Neural cell (in vitro differentiated cells): ENCODE results near the gene IL24. TPM values are rescaled to one million over a fixed set of nuclear protein-coding genes. Genes with fewer than 3 reads are reported as not detected.

ENCODE experiments used
- H2AFZ ChIP-seq: fragments of 200-600, 300-800 bp; sonication (generic), shearing (Covaris generic); 2 replicates; pipeline ENCODE4 v1.6.0; 2014; ENCODE audit warnings: low read depth, mild to moderate bottlenecking, antibody characterized with exemption, low read length, moderate library complexity
- H3F3A ChIP-seq: fragments of 200-600 bp; shearing (Covaris generic); 2 replicates; pipeline ENCODE4 v1.6.1; 2016; ENCODE audit warnings: mild to moderate bottlenecking, moderate library complexity, mixed read lengths, antibody characterized with exemption, low read length; ENCODE audit not compliant: insufficient read depth, poor library complexity, severe bottlenecking
- H3K27ac ChIP-seq: fragments of 200-600, 300-800 bp; sonication (generic), shearing (Covaris generic); 2 replicates; pipeline ENCODE4 v1.5.1; 2014; ENCODE audit warnings: mild to moderate bottlenecking, low read length, moderate library complexity
- H3K27me3 ChIP-seq: fragments of 300-800, 200-600 bp; sonication (generic), shearing (Covaris generic); 2 replicates; pipeline ENCODE4 v1.6.0; 2014; ENCODE audit warnings: mild to moderate bottlenecking, low read depth, low read length, moderate library complexity; ENCODE audit not compliant: insufficient read depth
- H3K36me3 ChIP-seq: fragments of 300-800, 200-600 bp; sonication (generic), shearing (Covaris generic); 2 replicates; pipeline ENCODE4 v1.5.1; 2014; ENCODE audit warnings: mild to moderate bottlenecking, antibody characterized with exemption, low read length, moderate library complexity; ENCODE audit not compliant: insufficient read depth
- H3K4me2 ChIP-seq: fragments of 300-800, 200-600 bp; sonication (generic), shearing (Covaris generic); 2 replicates; pipeline ENCODE4 v1.6.0; 2014; ENCODE audit warnings: mild to moderate bottlenecking, low read length
- H3K4me3 ChIP-seq: fragments of 300-800, 200-600 bp; sonication (generic), shearing (Covaris generic); 2 replicates; pipeline ENCODE4 v1.5.1; 2014; ENCODE audit warnings: mild to moderate bottlenecking, low read length, moderate library complexity
- H3K79me2 ChIP-seq: fragments of 200-600 bp; shearing (Covaris generic); replicated peaks from 2 replicates; pipeline ENCODE4 v1.6.0; 2014; ENCODE audit warnings: mild to moderate bottlenecking, low read length, moderate library complexity; ENCODE audit not compliant: insufficient read depth
- H3K9ac ChIP-seq: fragments of 300-800, 200-600 bp; sonication (generic), shearing (Covaris generic); 2 replicates; pipeline ENCODE4 v1.6.1; 2016; ENCODE audit warnings: mild to moderate bottlenecking, low read length, mixed read lengths
- H3K9me2 ChIP-seq: fragments of 200-600 bp; shearing (Covaris generic); 2 replicates; pipeline ENCODE4 v1.6.1; 2016; ENCODE audit warnings: mild to moderate bottlenecking, low read length, mixed read lengths; ENCODE audit not compliant: insufficient read depth
- H3K9me3 ChIP-seq: fragments of 200-600, 300-800 bp; sonication (generic), shearing (Covaris generic); 2 replicates; pipeline ENCODE4 v1.6.1; 2016; ENCODE audit warnings: mild to moderate bottlenecking, mixed run types, low read length, moderate library complexity, mixed read lengths
- H4K20me1 ChIP-seq: fragments of 200-600 bp; shearing (Covaris generic); 2 replicates; pipeline ENCODE4 v1.6.1; 2016; ENCODE audit warnings: mild to moderate bottlenecking, mixed run types; ENCODE audit not compliant: insufficient read depth
- CTCF ChIP-seq: fragments of 450-650 bp; IDR thresholded peaks from 2 replicates; pipeline ENCODE4 v1.5.1; 2014; ENCODE audit warnings: antibody characterized with exemption, mild to moderate bottlenecking, moderate library complexity; ENCODE audit not compliant: poor library complexity, severe bottlenecking
- EP300 ChIP-seq: fragments of 450-650 bp; conservative IDR thresholded peaks from 2 replicates; pipeline ENCODE4 v1.6.1; 2014; ENCODE audit warnings: antibody characterized with exemption, mild to moderate bottlenecking, moderate library complexity; ENCODE audit not compliant: poor library complexity, severe bottlenecking
- EZH2 ChIP-seq: fragments of 200-600, 300-800 bp; shearing (Covaris generic), sonication (generic); IDR thresholded peaks from 2 replicates; pipeline ENCODE4 v1.6.1; 2014; ENCODE audit warnings: antibody characterized with exemption, low read length, borderline replicate concordance, mild to moderate bottlenecking; ENCODE audit not compliant: insufficient read depth, poor library complexity, severe bottlenecking
- MXI1 ChIP-seq: fragments of 450-650 bp; conservative IDR thresholded peaks from 2 replicates; pipeline ENCODE4 v1.6.1; 2014; ENCODE audit warnings: antibody characterized with exemption, mild to moderate bottlenecking; ENCODE audit not compliant: poor library complexity, severe bottlenecking
- POLR2AphosphoS5 ChIP-seq: IDR thresholded peaks from 2 replicates; pipeline ENCODE4 v1.6.1; 2012
- RAD21 ChIP-seq: fragments of 450-650 bp; conservative IDR thresholded peaks from 2 replicates; pipeline ENCODE4 v1.6.1; 2014; ENCODE audit warnings: antibody characterized with exemption, mild to moderate bottlenecking, moderate library complexity
- REST ChIP-seq: IDR thresholded peaks from 2 replicates; pipeline ENCODE4 v1.6.1; 2012; ENCODE audit warnings: borderline replicate concordance
- SMC3 ChIP-seq: fragments of 450-650 bp; conservative IDR thresholded peaks from 2 replicates; pipeline ENCODE4 v1.6.1; 2014; ENCODE audit warnings: antibody characterized with exemption, mild to moderate bottlenecking, moderate library complexity; ENCODE audit not compliant: poor library complexity
- TAF1 ChIP-seq: IDR thresholded peaks from 2 replicates; pipeline ENCODE4 v1.6.1; 2012; ENCODE audit warnings: low read depth
- polyA plus RNA-seq: library from polyadenylated mRNA; depleted of rRNA; stranded (reverse); fragments of >200 nt; gene quantifications from 2 replicates; pipeline ENCODE4 v1.2.3, GENCODE V29; 2014

The IL24 gene
- polyA plus RNA-seq, 1 donor from 2014 or later: not detected

- H4K20me1 ChIP-seq: no peaks in the 10 kb centered on the region
- no peak overlapping the region for H3K4me2 ChIP-seq
- no peak overlapping the region for H3K27ac ChIP-seq
- H3F3A ChIP-seq: no peaks in the 10 kb centered on the region
- H3K27me3 ChIP-seq: no peaks in the 10 kb centered on the region
- H3K9me2 ChIP-seq: no peaks in the 10 kb centered on the region
- no peak for TF ChIP-seq SMC3
- no peak for TF ChIP-seq POLR2AphosphoS5
- TF ChIP-seq CTCF: no peak
- TF ChIP-seq EP300: no peak
- TF ChIP-seq TAF1: no peak
- no peak for TF ChIP-seq RAD21
- TF ChIP-seq EZH2: no peak
- TF ChIP-seq REST: no peak
- TF ChIP-seq MXI1: no peak
- no peak overlapping the region for H2AFZ ChIP-seq
- no peaks in the 10 kb centered on the region for H3K79me2 ChIP-seq
- no peak overlapping the region for H3K4me3 ChIP-seq
- H3K9ac ChIP-seq: no peak overlapping the region
- H3K36me3 ChIP-seq: no peaks in the 10 kb centered on the region
- no peaks in the 10 kb centered on the region for H3K9me3 ChIP-seq
Observed at GRCh38 chr1:206885341-206886060, 11.7 kb upstream of the IL24 start.

GRCh38 chr1:206886831-206887230 is 10.4 kb upstream of the IL24 start:
- no peak overlapping the region for H3K9ac ChIP-seq
- no peaks in the 10 kb centered on the region for H3K36me3 ChIP-seq
- H4K20me1 ChIP-seq: no peaks in the 10 kb centered on the region
- no peaks in the 10 kb centered on the region for H3K9me2 ChIP-seq
- no peaks in the 10 kb centered on the region for H3K27me3 ChIP-seq
- no peak for TF ChIP-seq POLR2AphosphoS5
- no peak for TF ChIP-seq REST
- TF ChIP-seq RAD21: no peak
- no peak for TF ChIP-seq MXI1
- no peak for TF ChIP-seq SMC3
- no peak for TF ChIP-seq TAF1
- TF ChIP-seq EZH2: no peak
- no peak for TF ChIP-seq EP300
- TF ChIP-seq CTCF: no peak
- no peaks in the 10 kb centered on the region for H3K79me2 ChIP-seq
- H3K9me3 ChIP-seq: no peaks in the 10 kb centered on the region
- H3K4me2 ChIP-seq: no peak overlapping the region
- no peaks in the 10 kb centered on the region for H3F3A ChIP-seq
- no peak overlapping the region for H3K27ac ChIP-seq
- no peak overlapping the region for H3K4me3 ChIP-seq
- H2AFZ ChIP-seq: no peak overlapping the region
